PFSK-1 (cell line): Measurements from ENCODE around the gene APOD.

ENCODE experiments used
- FOXP2 ChIP-seq: optimal IDR thresholded peaks from 2 replicates; pipeline ENCODE3; 2011; ENCODE audit warnings: borderline replicate concordance, control low read depth, inconsistent platforms; ENCODE audit not compliant: insufficient read depth; ENCODE audit errors: extremely low read length, extremely low read depth
- POLR2AphosphoS5 ChIP-seq: IDR thresholded peaks from 2 replicates; pipeline ENCODE4 v1.6.1; 2012; ENCODE audit warnings: low read depth, mild to moderate bottlenecking, control low read depth, low read length, moderate library complexity
- SIN3A ChIP-seq: IDR thresholded peaks from 2 replicates; pipeline ENCODE4 v1.6.1; 2012; ENCODE audit warnings: mild to moderate bottlenecking, low read length, moderate library complexity, borderline replicate concordance; ENCODE audit not compliant: insufficient read depth
- TAF1 ChIP-seq: IDR thresholded peaks from 2 replicates; pipeline ENCODE4 v1.6.1; 2012; ENCODE audit warnings: low read length, control low read depth, borderline replicate concordance; ENCODE audit not compliant: insufficient read depth
- TF ChIP-seq, protein P1 (sequence below), 2 experiments: IDR thresholded peaks; 2 replicates each; pipeline versions ENCODE4 v1.6.1 to v1.8.0; 2011 to 2012; ENCODE audit warnings: low read depth in 2 of 2, low read length in 2 of 2, control low read depth in 1 of 2, inconsistent platforms in 1 of 2, mild to moderate bottlenecking in 1 of 2, moderate library complexity in 1 of 2; ENCODE audit not compliant: insufficient read depth in 1 of 2

DNA sequence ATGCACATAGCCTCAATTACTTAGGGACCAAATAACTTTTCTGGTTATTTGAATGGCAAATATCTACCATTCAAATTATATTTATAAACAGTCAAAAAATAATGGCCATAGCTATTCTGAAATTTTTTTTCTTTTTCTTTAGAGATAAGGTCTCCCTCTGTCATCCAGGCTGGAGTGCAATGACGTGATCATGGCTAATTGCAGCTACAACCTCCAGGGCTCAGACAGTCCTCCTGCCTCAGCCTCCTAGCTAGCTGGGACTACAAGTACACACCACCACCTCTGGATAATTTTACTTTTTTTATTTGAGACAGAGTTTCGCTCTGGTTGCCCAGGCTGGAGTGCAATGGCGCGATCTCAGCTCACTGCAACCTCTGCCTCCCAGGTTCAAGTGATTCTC, 57.2 kb downstream of the APOD start:
- TF ChIP-seq, protein P1, sequence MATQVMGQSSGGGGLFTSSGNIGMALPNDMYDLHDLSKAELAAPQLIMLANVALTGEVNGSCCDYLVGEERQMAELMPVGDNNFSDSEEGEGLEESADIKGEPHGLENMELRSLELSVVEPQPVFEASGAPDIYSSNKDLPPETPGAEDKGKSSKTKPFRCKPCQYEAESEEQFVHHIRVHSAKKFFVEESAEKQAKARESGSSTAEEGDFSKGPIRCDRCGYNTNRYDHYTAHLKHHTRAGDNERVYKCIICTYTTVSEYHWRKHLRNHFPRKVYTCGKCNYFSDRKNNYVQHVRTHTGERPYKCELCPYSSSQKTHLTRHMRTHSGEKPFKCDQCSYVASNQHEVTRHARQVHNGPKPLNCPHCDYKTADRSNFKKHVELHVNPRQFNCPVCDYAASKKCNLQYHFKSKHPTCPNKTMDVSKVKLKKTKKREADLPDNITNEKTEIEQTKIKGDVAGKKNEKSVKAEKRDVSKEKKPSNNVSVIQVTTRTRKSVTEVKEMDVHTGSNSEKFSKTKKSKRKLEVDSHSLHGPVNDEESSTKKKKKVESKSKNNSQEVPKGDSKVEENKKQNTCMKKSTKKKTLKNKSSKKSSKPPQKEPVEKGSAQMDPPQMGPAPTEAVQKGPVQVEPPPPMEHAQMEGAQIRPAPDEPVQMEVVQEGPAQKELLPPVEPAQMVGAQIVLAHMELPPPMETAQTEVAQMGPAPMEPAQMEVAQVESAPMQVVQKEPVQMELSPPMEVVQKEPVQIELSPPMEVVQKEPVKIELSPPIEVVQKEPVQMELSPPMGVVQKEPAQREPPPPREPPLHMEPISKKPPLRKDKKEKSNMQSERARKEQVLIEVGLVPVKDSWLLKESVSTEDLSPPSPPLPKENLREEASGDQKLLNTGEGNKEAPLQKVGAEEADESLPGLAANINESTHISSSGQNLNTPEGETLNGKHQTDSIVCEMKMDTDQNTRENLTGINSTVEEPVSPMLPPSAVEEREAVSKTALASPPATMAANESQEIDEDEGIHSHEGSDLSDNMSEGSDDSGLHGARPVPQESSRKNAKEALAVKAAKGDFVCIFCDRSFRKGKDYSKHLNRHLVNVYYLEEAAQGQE (IDR thresholded peaks at IDR 0.05; ENCODE audit: insufficient read depth in 1 of 2, low read depth in 2 of 2, low read length in 2 of 2): no peak
- TF ChIP-seq SIN3A: no peak
- TF ChIP-seq TAF1: no peak
- TF ChIP-seq POLR2AphosphoS5: no peak
- no peak for TF ChIP-seq FOXP2
